Endothelial cell of umbilical vein (primary cell): Measurements from ENCODE around the gene SC5D.

ENCODE experiments used
- EZH2 ChIP-seq: IDR thresholded peaks from 2 replicates; pipeline ENCODE4 v1.6.1; 2012; ENCODE audit warnings: borderline replicate concordance, low read depth, mild to moderate bottlenecking, moderate library complexity, low read length, inconsistent platforms; ENCODE audit not compliant: severe bottlenecking
- GATA2 ChIP-seq: IDR thresholded peaks from 2 replicates; pipeline ENCODE4 v1.7.0; 2011; ENCODE audit warnings: low read depth, mild to moderate bottlenecking, moderate library complexity, mixed read lengths, low read length; ENCODE audit not compliant: insufficient read length, insufficient read depth
- JUN ChIP-seq: IDR thresholded peaks from 2 replicates; pipeline ENCODE4 v1.6.1; 2011; ENCODE audit warnings: borderline replicate concordance, low read depth; ENCODE audit not compliant: insufficient read length, insufficient read depth
- MYC ChIP-seq: IDR thresholded peaks from one replicate; pipeline ENCODE4 v1.6.1; 2011; ENCODE audit warnings: mild to moderate bottlenecking, low read depth, low read length
- POLR2A ChIP-seq: IDR thresholded peaks from 2 replicates; pipeline ENCODE4 v1.6.1; 2012; ENCODE audit warnings: low read depth, mild to moderate bottlenecking, control low read depth, low read length
- POLR2AphosphoS5 ChIP-seq: IDR thresholded peaks from 2 replicates; pipeline ENCODE4 v1.6.1; 2012; ENCODE audit warnings: low read depth, mild to moderate bottlenecking, control low read depth, low read length, moderate library complexity; ENCODE audit not compliant: insufficient read depth
- TF ChIP-seq, protein P1 (sequence below), 2 donors: IDR thresholded peaks; 1 replicate in 1 of 2; 2 replicates in 1 of 2; pipeline ENCODE4 v1.5.1; 2011; ENCODE audit warnings: low read length in 2 of 2, mild to moderate bottlenecking in 2 of 2, moderate library complexity in 2 of 2, control low read depth in 1 of 2, inconsistent platforms in 1 of 2, low read depth in 1 of 2; ENCODE audit not compliant: insufficient read depth in 1 of 2; ENCODE audit errors: extremely low read depth in 1 of 2
- TF ChIP-seq, protein P2 (sequence below): IDR thresholded peaks from 2 replicates; pipeline ENCODE4 v1.6.1; 2011; ENCODE audit not compliant: insufficient read depth, insufficient read length

DNA sequence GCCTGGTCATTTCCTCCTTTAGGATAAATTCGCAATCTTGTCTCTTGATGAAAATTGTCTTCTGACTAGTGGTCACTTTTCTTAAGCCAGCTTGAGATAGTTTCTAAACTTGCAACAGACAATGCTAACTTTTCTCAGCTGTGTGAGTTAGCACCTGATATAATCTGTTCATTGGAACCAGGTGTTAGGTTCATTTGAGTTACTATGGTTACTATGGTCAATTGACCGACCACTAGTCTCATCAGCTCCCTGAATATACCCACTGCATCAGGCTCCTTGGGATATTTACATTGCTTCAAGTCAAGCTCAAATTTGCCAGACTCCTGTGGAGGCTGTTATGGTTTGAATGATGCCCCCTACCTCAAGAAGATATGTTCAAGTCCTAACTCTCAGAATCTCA is 54.5 kb downstream of the SC5D start:
- TF ChIP-seq, protein P1, sequence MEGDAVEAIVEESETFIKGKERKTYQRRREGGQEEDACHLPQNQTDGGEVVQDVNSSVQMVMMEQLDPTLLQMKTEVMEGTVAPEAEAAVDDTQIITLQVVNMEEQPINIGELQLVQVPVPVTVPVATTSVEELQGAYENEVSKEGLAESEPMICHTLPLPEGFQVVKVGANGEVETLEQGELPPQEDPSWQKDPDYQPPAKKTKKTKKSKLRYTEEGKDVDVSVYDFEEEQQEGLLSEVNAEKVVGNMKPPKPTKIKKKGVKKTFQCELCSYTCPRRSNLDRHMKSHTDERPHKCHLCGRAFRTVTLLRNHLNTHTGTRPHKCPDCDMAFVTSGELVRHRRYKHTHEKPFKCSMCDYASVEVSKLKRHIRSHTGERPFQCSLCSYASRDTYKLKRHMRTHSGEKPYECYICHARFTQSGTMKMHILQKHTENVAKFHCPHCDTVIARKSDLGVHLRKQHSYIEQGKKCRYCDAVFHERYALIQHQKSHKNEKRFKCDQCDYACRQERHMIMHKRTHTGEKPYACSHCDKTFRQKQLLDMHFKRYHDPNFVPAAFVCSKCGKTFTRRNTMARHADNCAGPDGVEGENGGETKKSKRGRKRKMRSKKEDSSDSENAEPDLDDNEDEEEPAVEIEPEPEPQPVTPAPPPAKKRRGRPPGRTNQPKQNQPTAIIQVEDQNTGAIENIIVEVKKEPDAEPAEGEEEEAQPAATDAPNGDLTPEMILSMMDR (IDR thresholded peaks at IDR 0.05; ENCODE audit: extremely low read depth in 1 of 2, insufficient read depth in 1 of 2, low read depth in 1 of 2, low read length in 2 of 2) = no peak
- TF ChIP-seq POLR2A = no peak
- TF ChIP-seq, protein P2, sequence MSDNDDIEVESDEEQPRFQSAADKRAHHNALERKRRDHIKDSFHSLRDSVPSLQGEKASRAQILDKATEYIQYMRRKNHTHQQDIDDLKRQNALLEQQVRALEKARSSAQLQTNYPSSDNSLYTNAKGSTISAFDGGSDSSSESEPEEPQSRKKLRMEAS = no peak
- no peak for TF ChIP-seq POLR2AphosphoS5
- no peak for TF ChIP-seq MYC
- no peak for TF ChIP-seq EZH2
- TF ChIP-seq JUN = no peak
- no peak for TF ChIP-seq GATA2
